K562 (cell line): Measurements from ENCODE around the gene EMID1. TPM values are rescaled to one million over a fixed set of nuclear protein-coding genes. Genes with fewer than 3 reads are reported as not detected.

ENCODE experiments used
- ARHGAP35 ChIP-seq: fragments of 450-650 bp; IDR thresholded peaks from 2 replicates; pipeline ENCODE4 v1.6.1; 2018; ENCODE audit not compliant: partially characterized antibody
- BRD9 ChIP-seq: fragments of 450-650 bp; IDR thresholded peaks from 2 replicates; pipeline ENCODE4 v1.6.1; 2018; ENCODE audit warnings: low read depth; ENCODE audit not compliant: partially characterized antibody
- CTBP1 ChIP-seq: fragments of 450-650 bp; IDR thresholded peaks from 2 replicates; pipeline ENCODE4 v1.6.1; 2016; ENCODE audit warnings: borderline replicate concordance
- DIDO1 ChIP-seq: fragments of 450-650 bp; IDR thresholded peaks from 2 replicates; pipeline ENCODE4 v1.6.1; 2016; ENCODE audit warnings: low read depth, missing biosample characterization, missing genetic modification characterization
- ERF ChIP-seq: fragments of 450-650 bp; formaldehyde crosslinking; IDR thresholded peaks from 2 replicates; pipeline ENCODE4 v1.4.0; 2020; ENCODE audit warnings: mild to moderate bottlenecking, mixed read lengths
- HDAC1 ChIP-seq, 2 experiments: fragments of 450-650 bp; IDR thresholded peaks; 2 replicates each; pipeline ENCODE4 v1.6.1; 2016 to 2017; ENCODE audit warnings: inconsistent platforms in 1 of 2, mild to moderate bottlenecking in 1 of 2, moderate library complexity in 1 of 2
- KDM5B ChIP-seq: fragments of 200-600 bp; sonication (generic); IDR thresholded peaks from 2 replicates; pipeline ENCODE4 v1.6.1; 2012; ENCODE audit warnings: low read depth, mild to moderate bottlenecking, moderate library complexity, low read length, control low read depth, inconsistent platforms; ENCODE audit not compliant: insufficient replicate concordance
- LEF1 ChIP-seq: fragments of 450-650 bp; IDR thresholded peaks from 2 replicates; pipeline ENCODE4 v1.6.1; 2016; ENCODE audit warnings: mild to moderate bottlenecking
- MIER1 ChIP-seq: fragments of 450-650 bp; IDR thresholded peaks from 2 replicates; pipeline ENCODE4 v1.6.1; 2016; ENCODE audit warnings: antibody characterized with exemption, mild to moderate bottlenecking, low read depth
- MTF1 ChIP-seq: fragments of 250-450 bp; sonication (Bioruptor Pico); IDR thresholded peaks from 2 replicates; pipeline ENCODE4 v1.9.0; 2021; ENCODE audit warnings: moderate library complexity, mild to moderate bottlenecking, inconsistent platforms, borderline replicate concordance
- NCOR1 ChIP-seq: fragments of 450-650 bp; IDR thresholded peaks from 2 replicates; pipeline ENCODE4 v1.6.1; 2016; ENCODE audit warnings: mild to moderate bottlenecking, moderate library complexity
- NELFE ChIP-seq: IDR thresholded peaks from 2 replicates; pipeline ENCODE4 v1.6.1; 2011; ENCODE audit warnings: mild to moderate bottlenecking; ENCODE audit not compliant: insufficient read depth, insufficient read length
- NR2C2 ChIP-seq, 2 experiments: fragments of 200-800 bp in 1 of 2; sonication (Bioruptor generic) in 1 of 2; sonication (generic) in 1 of 2; formaldehyde crosslinking in 1 of 2; IDR thresholded peaks; 2 replicates each; pipeline versions ENCODE4 v1.6.1 to v1.8.0; 2016 to 2022; ENCODE audit warnings: mild to moderate bottlenecking in 1 of 2, missing compliant biosample characterization in 1 of 2, missing genetic modification characterization in 1 of 2, missing genetic modification reagents in 1 of 2
- SREBF1 ChIP-seq: fragments of 150-350 bp; IDR thresholded peaks from 2 replicates; pipeline ENCODE4 v1.6.1; 2014; ENCODE audit warnings: antibody characterized with exemption, low read depth, low read length, borderline replicate concordance
- THAP7 ChIP-seq: fragments of 250-450 bp; sonication (Bioruptor Pico); IDR thresholded peaks from 2 replicates; pipeline ENCODE4 v1.5.0; 2021
- TSC22D4 ChIP-seq: fragments of 450-650 bp; IDR thresholded peaks from 2 replicates; pipeline ENCODE4 v1.6.1; 2016; ENCODE audit warnings: missing genetic modification characterization, missing biosample characterization, control low read depth
- USF2 ChIP-seq: sonication (generic); formaldehyde crosslinking; IDR thresholded peaks from 2 replicates; pipeline ENCODE4 v1.5.0; 2020; ENCODE audit warnings: missing genetic modification reagents
- ZNF175 ChIP-seq: fragments of 200-800 bp; sonication (Bioruptor generic); IDR thresholded peaks from 2 replicates; pipeline ENCODE4 v1.6.1; 2016; ENCODE audit warnings: low read depth, mild to moderate bottlenecking, missing genetic modification characterization, missing compliant biosample characterization
- ZNF184 ChIP-seq: sonication (generic); formaldehyde crosslinking; IDR thresholded peaks from 2 replicates; pipeline ENCODE4 v1.5.0; 2020; ENCODE audit warnings: missing genetic modification reagents
- ZNF212 ChIP-seq: fragments of 450-650 bp; formaldehyde crosslinking; IDR thresholded peaks from 2 replicates; pipeline ENCODE4 v1.4.0; 2020; ENCODE audit warnings: mild to moderate bottlenecking
- ZNF24 ChIP-seq: fragments of 450-650 bp; IDR thresholded peaks from 2 replicates; pipeline ENCODE4 v1.6.1; 2016
- ZNF398 ChIP-seq: fragments of 250-450 bp; sonication (Bioruptor Pico); IDR thresholded peaks from 2 replicates; pipeline ENCODE4 v1.8.0; 2021; ENCODE audit warnings: moderate library complexity, mild to moderate bottlenecking, inconsistent platforms
- ZNF695 ChIP-seq: fragments of 450-650 bp; formaldehyde crosslinking; IDR thresholded peaks from 2 replicates; pipeline ENCODE4 v1.4.0; 2020; ENCODE audit warnings: mild to moderate bottlenecking, moderate library complexity
- ZSCAN29 ChIP-seq: fragments of 450-650 bp; IDR thresholded peaks from 2 replicates; pipeline ENCODE4 v1.6.1; 2017
- polyA plus RNA-seq, 8 experiments: library from polyadenylated mRNA; depleted of rRNA in 4 of 8; stranded (reverse) in 5 of 8; unstranded in 3 of 8; fragments of >200 nt; fragmentation: Nextera tagmentation in 2 of 8; fragmentation: Illumina TruSeq in 1 of 8; extraction: Ambion mirVana in 2 of 8; extraction: Trizol in 1 of 8; gene quantifications; 2 replicates each; pipeline versions ENCODE4 v1.2.1 to v1.2.3, GENCODE V29; 2011 to 2014; ENCODE audit warnings: inconsistent platforms in 1 of 8, missing spikeins in 1 of 8
- total RNA-seq, 7 experiments: library from RNA; depleted of rRNA in 6 of 7; stranded (reverse); fragments of >200 nt in 6 of 7; fragmentation: Illumina TruSeq in 2 of 7; extraction: Trizol in 2 of 7; gene quantifications; 2 replicates each; pipeline versions ENCODE4 v1.2.1 to v1.2.3, GENCODE V29; 2011 to 2021; ENCODE audit warnings: low replicate concordance in 1 of 7
- TF ChIP-seq, protein P1 (sequence below): sonication (generic); formaldehyde crosslinking; IDR thresholded peaks from 2 replicates; pipeline ENCODE4 v1.8.1; 2023; ENCODE audit warnings: mild to moderate bottlenecking, missing genetic modification reagents

The EMID1 gene
- total and polyA plus RNA-seq, 9 of the 15 experiments (the other 6 are each of a cell fraction or from before 2014, with no cell fraction given), result 0.15 to 7.2 (median 2.7) TPM

DNA sequence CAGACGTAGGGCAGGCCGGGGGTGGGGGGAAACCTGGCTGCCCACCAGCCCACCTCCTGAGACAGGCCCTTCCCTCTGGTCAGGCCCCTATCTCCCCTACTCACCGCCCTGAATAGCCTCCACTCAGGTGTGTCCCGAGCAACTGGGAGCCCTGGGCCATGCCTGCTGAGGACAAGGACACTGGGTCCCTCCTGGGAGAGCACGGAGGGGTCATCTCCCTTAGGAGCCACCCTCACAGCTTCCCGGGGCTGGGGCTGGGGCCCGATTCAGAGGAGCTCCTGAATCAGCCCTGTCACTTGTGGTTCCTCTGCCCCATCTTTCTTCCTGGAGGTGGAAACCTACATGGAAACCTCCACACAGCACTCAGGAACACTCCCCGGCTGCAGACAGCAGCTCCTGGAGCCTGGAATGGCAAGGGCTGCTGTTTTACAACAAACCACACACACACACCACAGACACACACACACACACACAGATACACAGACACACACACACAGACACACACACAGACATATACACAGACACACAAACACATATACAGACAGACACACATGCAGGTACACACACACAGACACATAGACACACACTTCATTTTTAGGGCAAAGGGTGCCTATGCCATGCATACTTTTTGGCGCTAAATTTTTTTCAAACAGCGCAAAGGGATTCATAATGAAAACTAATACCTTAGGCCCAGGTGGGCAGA, 9.6 kb upstream of the EMID1 start (continued):
- TF ChIP-seq ZNF175 (CRISPR knock-in tag) (peak; percentile 6; the same call in 1 of the 2 replicates), LEF1 (0 out of 2 replicates have a peak, but pooled peaks have one; percentile 4), MTF1 (CRISPR knock-in tag) (no peak), THAP7 (no peak), CTBP1 (0 out of 2 replicates have a peak, but pooled peaks have one; percentile 3), ZNF184 (no peak), ZNF212 (CRISPR knock-in tag) (no peak), ZNF24 (no peak), TSC22D4 (tag) (no peak), NR2C2 (CRISPR knock-in tag; IDR thresholded peaks at IDR 0.05) (no peak), NR2C2 (tag; IDR thresholded peaks at IDR 0.05) (0 out of 2 replicates have a peak, but pooled peaks have one; percentile 24), NCOR1 (0 out of 2 replicates have a peak, but pooled peaks have one; percentile 25), HDAC1 (IDR thresholded peaks at IDR 0.05) (0 out of 4 replicates have a peak, but pooled peaks of 1 of the 2 experiments have one; percentile 15), ZSCAN29 (no peak), SREBF1 (no peak), NELFE (no peak), ERF (no peak), KDM5B (no peak), BRD9 (peak; percentile 2), MIER1 (no peak), ZNF695 (CRISPR knock-in tag) (no peak), ZNF398 (CRISPR knock-in tag) (no peak), USF2 (CRISPR knock-in tag) (no peak), DIDO1 (tag) (no peak), ARHGAP35 (peak; percentile 24)
- TF ChIP-seq, protein P1, sequence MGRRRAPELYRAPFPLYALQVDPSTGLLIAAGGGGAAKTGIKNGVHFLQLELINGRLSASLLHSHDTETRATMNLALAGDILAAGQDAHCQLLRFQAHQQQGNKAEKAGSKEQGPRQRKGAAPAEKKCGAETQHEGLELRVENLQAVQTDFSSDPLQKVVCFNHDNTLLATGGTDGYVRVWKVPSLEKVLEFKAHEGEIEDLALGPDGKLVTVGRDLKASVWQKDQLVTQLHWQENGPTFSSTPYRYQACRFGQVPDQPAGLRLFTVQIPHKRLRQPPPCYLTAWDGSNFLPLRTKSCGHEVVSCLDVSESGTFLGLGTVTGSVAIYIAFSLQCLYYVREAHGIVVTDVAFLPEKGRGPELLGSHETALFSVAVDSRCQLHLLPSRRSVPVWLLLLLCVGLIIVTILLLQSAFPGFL (CRISPR knock-in tag), result no peak
